ENCODE results near the gene RIT2. TPM values are rescaled to one million over a fixed set of nuclear protein-coding genes. Genes with fewer than 3 reads are reported as not detected.

Gene RIT2
- total RNA-seq, 1 donor from 2014 or later = not detected

- H3K36me3 Mint-ChIP-seq (ENCODE audit: unreplicated experiment) = no peaks in the 10 kb centered on the region
- TF ChIP-seq, protein P1, sequence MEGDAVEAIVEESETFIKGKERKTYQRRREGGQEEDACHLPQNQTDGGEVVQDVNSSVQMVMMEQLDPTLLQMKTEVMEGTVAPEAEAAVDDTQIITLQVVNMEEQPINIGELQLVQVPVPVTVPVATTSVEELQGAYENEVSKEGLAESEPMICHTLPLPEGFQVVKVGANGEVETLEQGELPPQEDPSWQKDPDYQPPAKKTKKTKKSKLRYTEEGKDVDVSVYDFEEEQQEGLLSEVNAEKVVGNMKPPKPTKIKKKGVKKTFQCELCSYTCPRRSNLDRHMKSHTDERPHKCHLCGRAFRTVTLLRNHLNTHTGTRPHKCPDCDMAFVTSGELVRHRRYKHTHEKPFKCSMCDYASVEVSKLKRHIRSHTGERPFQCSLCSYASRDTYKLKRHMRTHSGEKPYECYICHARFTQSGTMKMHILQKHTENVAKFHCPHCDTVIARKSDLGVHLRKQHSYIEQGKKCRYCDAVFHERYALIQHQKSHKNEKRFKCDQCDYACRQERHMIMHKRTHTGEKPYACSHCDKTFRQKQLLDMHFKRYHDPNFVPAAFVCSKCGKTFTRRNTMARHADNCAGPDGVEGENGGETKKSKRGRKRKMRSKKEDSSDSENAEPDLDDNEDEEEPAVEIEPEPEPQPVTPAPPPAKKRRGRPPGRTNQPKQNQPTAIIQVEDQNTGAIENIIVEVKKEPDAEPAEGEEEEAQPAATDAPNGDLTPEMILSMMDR (IDR thresholded peaks at IDR 0.05; ENCODE audit: partially characterized antibody, unreplicated experiment) = no peak
- peaks cover 1% of the 10 kb centered on the region for H3K27me3 Mint-ChIP-seq (ENCODE audit: unreplicated experiment)
- H3K27ac Mint-ChIP-seq (ENCODE audit: unreplicated experiment) = no peak overlapping the region
- no peaks in the 10 kb centered on the region for H3K9me3 Mint-ChIP-seq (ENCODE audit: unreplicated experiment)
- no peak for DNase-seq
- H3K4me3 Mint-ChIP-seq (ENCODE audit: unreplicated experiment) = no peak overlapping the region
- H3K4me1 Mint-ChIP-seq (ENCODE audit: low read depth, unreplicated experiment) = peaks cover 4% of the 10 kb centered on the region
These were observed 42.9 kb upstream of the RIT2 start for GRCh38 chr18:43158381-43158780.

DNA sequence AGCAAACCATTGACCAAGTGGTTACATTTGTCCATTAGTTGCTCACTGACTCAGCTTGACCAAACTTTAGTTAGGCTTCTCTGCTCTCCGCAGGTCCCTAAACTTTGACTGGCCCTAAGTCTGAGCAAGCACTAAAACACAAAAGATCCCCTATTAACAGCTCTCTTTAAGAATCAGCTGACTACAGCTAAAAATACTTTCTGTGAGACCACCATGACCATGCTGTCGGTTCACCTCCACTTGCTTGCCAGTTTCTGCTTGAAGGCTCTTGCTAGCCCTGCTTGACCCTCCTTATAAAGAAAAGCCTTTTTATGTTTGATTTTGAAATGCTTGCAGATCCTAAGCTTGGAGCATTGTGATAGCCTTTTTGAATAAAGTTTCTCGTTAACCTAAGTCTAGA, 40.4 kb upstream of the RIT2 start:
- Mint-ChIP-seq H3K4me1 (ENCODE audit: low read depth, unreplicated experiment) (peaks cover 4% of the 10 kb centered on the region), H3K9me3 (ENCODE audit: unreplicated experiment) (no peaks in the 10 kb centered on the region), H3K36me3 (ENCODE audit: unreplicated experiment) (no peaks in the 10 kb centered on the region), H3K4me3 (ENCODE audit: unreplicated experiment) (no peak overlapping the region), H3K27ac (ENCODE audit: unreplicated experiment) (no peak overlapping the region), H3K27me3 (ENCODE audit: unreplicated experiment) (peaks cover 1% of the 10 kb centered on the region)
- no peak for DNase-seq
- TF ChIP-seq, protein P1 (IDR thresholded peaks at IDR 0.05; ENCODE audit: partially characterized antibody, unreplicated experiment) = no peak

DNA sequence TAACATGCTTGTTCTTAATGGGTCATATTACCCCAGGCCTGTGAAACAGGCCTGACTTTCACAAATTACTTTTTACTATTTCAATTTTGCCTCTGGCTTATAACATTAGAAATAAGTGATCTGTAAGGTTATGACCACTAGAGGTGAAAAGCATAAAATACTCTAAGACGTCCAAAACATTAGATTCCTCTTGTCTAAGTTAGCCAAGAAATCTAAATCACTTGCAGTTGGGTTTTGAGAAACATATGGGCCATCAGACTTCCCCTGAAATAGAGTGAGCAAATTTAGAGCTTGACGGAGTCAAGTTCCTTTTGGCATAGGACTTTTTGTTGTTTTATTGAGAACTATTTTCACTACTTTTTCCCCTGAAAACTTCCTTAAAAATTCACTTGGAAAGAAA, 32.7 kb upstream of the RIT2 start:
- no peak for DNase-seq
- H3K27me3 Mint-ChIP-seq (ENCODE audit: unreplicated experiment) = peaks cover 2% of the 10 kb centered on the region
- TF ChIP-seq, protein P1 (IDR thresholded peaks at IDR 0.05; ENCODE audit: partially characterized antibody, unreplicated experiment) = no peak
- no peaks in the 10 kb centered on the region for H3K36me3 Mint-ChIP-seq (ENCODE audit: unreplicated experiment)
- H3K9me3 Mint-ChIP-seq (ENCODE audit: unreplicated experiment) = no peaks in the 10 kb centered on the region
- H3K4me1 Mint-ChIP-seq (ENCODE audit: low read depth, unreplicated experiment) = no peaks in the 10 kb centered on the region
- H3K27ac Mint-ChIP-seq (ENCODE audit: unreplicated experiment) = no peak overlapping the region
- no peak overlapping the region for H3K4me3 Mint-ChIP-seq (ENCODE audit: unreplicated experiment)

GRCh38 chr18:43141208-43141607, 25.7 kb upstream of the RIT2 start:
- Mint-ChIP-seq H3K9me3 (ENCODE audit: unreplicated experiment) (peaks cover 5% of the 10 kb centered on the region), H3K27me3 (ENCODE audit: unreplicated experiment) (peaks cover 1% of the 10 kb centered on the region), H3K27ac (ENCODE audit: unreplicated experiment) (no peak overlapping the region), H3K4me3 (ENCODE audit: unreplicated experiment) (no peak overlapping the region), H3K36me3 (ENCODE audit: unreplicated experiment) (no peaks in the 10 kb centered on the region), H3K4me1 (ENCODE audit: low read depth, unreplicated experiment) (no peaks in the 10 kb centered on the region)
- TF ChIP-seq, protein P1 (IDR thresholded peaks at IDR 0.05; ENCODE audit: partially characterized antibody, unreplicated experiment) = no peak
- no peak for DNase-seq

DNA sequence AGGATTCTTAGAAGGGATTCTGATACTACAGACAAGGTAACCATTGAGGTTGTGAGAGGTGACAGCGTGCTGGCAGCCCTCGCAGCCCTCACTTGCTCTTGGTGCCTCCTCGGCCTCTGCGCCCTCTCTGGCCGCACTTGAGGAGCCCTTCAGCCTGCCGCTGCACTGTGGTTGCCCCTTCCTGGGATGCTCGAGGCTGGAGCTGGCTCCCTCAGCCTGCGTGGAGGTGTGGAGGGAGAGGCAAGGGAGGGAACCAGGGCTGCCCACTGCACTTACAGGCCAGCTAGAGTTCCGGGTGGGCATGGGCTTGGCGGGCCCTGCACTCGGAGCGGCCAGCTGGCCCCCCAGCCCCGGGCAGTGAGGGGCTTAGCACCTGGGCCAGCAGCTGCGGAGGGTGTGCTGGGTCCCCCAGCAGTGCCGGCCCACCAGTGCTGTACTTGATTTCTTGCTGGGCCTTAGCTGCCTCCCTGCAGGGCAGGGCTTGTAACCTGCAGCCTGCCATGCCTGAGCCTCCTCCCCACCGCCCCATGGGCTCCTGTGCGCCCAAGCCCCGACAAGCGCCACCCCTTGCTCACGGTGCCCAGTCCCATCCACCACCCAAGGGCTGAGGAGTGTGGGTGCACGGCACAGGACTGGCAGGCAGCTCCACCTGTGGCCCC, 23.9 kb upstream of the RIT2 start:
- no peaks in the 10 kb centered on the region for H3K27me3 Mint-ChIP-seq (ENCODE audit: unreplicated experiment)
- TF ChIP-seq, protein P1 (IDR thresholded peaks at IDR 0.05; ENCODE audit: partially characterized antibody, unreplicated experiment) = no peak
- DNase-seq = no peak
- peaks cover 5% of the 10 kb centered on the region for H3K9me3 Mint-ChIP-seq (ENCODE audit: unreplicated experiment)
- no peak overlapping the region for H3K27ac Mint-ChIP-seq (ENCODE audit: unreplicated experiment)
- no peak overlapping the region for H3K4me3 Mint-ChIP-seq (ENCODE audit: unreplicated experiment)
- no peaks in the 10 kb centered on the region for H3K4me1 Mint-ChIP-seq (ENCODE audit: low read depth, unreplicated experiment)
- H3K36me3 Mint-ChIP-seq (ENCODE audit: unreplicated experiment) = no peaks in the 10 kb centered on the region
